Activated CD8-positive, alpha-beta T cell treated with anti-CD3 and anti-CD28 coated beads for 36 hours (primary cell): ENCODE measurements around the gene OPA1. TPM values are rescaled to one million over a fixed set of nuclear protein-coding genes. Genes with fewer than 3 reads are reported as not detected.

Experiments
- ATAC-seq: fragments of 200-7000 bp; cut with Tn5 transposase; one replicate; pipeline ENCODE4 v1.10.0; 2021; ENCODE audit warnings: mild to moderate bottlenecking, moderate library complexity
- CTCF ChIA-PET: fragments of 350-600 bp; sonication (Branson Sonifier 250); formaldehyde crosslinking; loops from one replicate; lab custom pipeline; 2021; ENCODE audit warnings: antibody characterized with exemption; lab: Charles Lee
- POLR2A ChIA-PET: fragments of 350-600 bp; sonication (Branson Sonifier 250); formaldehyde crosslinking; loops from one replicate; lab custom pipeline; 2021; ENCODE audit warnings: antibody characterized with exemption; lab: Charles Lee
- DNase-seq: peaks from one replicate; pipeline ENCODE4 v3.0.0-alpha.2; 2020
- H3K27ac Mint-ChIP-seq: one replicate; pipeline ENCODE4 v1.8.0; 2021; ENCODE audit warnings: mild to moderate bottlenecking, mixed read lengths
- H3K27me3 Mint-ChIP-seq: one replicate; pipeline ENCODE4 v1.8.0; 2021; ENCODE audit warnings: mixed read lengths
- H3K36me3 Mint-ChIP-seq: one replicate; pipeline ENCODE4 v1.8.0; 2021; ENCODE audit warnings: low read depth, mixed read lengths
- H3K4me1 Mint-ChIP-seq: one replicate; pipeline ENCODE4 v1.8.0; 2021; ENCODE audit warnings: low read depth, mixed read lengths
- H3K4me3 Mint-ChIP-seq: one replicate; pipeline ENCODE4 v1.8.0; 2021; ENCODE audit warnings: mild to moderate bottlenecking, moderate library complexity, mixed read lengths
- H3K9me3 Mint-ChIP-seq: one replicate; pipeline ENCODE4 v1.8.0; 2021; ENCODE audit warnings: mixed read lengths
- CTCF ChIP-seq: fragments of 200-600 bp; IDR thresholded peaks from one replicate; pipeline ENCODE4 v1.8.0; 2022; ENCODE audit warnings: antibody characterized with exemption, mild to moderate bottlenecking
- intact Hi-C: fragments of 100-400 bp; cut with micrococcal nuclease; formaldehyde crosslinking; loops from one replicate; pipeline ENCODE4 v1.10.0; 2022
- total RNA-seq, 2 experiments: library from RNA; stranded (reverse); gene quantifications; one replicate each; pipeline ENCODE4 v1.2.3, GENCODE V29; 2021

Gene OPA1
- total RNA-seq, 2 experiments from 2014 or later: 84.8 to 104 TPM

GRCh38 chr3:193569119-193569518, 23.9 kb upstream of the OPA1 start:
- Mint-ChIP-seq H3K9me3 (no peaks in the 10 kb centered on the region), H3K27ac (no peak overlapping the region), H3K4me1 (no peaks in the 10 kb centered on the region), H3K4me3 (no peak overlapping the region), H3K36me3 (no peaks in the 10 kb centered on the region), H3K27me3 (no peaks in the 10 kb centered on the region)
- ATAC-seq (no peak), DNase-seq (no peak)
- ChIA-PET CTCF (no interaction called here), POLR2A (no interaction called here)
- TF ChIP-seq CTCF: no peak
- intact Hi-C loops: no loop called here

- no peaks in the 10 kb centered on the region for H3K9me3 Mint-ChIP-seq
- H3K27me3 Mint-ChIP-seq: no peaks in the 10 kb centered on the region
- intact Hi-C loops: loop anchor here (2.0 to 10.0 kb wide), 2 partner anchors 112 to 528 kb away; no protein-coding TSS in a partner anchor
- no peak overlapping the region for H3K4me3 Mint-ChIP-seq
- peak; percentile 63 for DNase-seq
- H3K4me1 Mint-ChIP-seq: no peaks in the 10 kb centered on the region
- ATAC-seq: peak; percentile 73
- peak; percentile 78 for TF ChIP-seq CTCF
- H3K36me3 Mint-ChIP-seq: no peaks in the 10 kb centered on the region
- CTCF ChIA-PET: interaction anchor here (0.6 to 1.8 kb wide), 13 partner anchors 8 to 1096 kb away, joined by 3 to 9 read pairs (median 4); no protein-coding TSS in a partner anchor
- H3K27ac Mint-ChIP-seq: no peak overlapping the region
- POLR2A ChIA-PET: no interaction called here
Measured at GRCh38 chr3:193572426-193572908, 20.5 kb upstream of the OPA1 start.

GRCh38 chr3:193573403-193574191, 19.4 kb upstream of the OPA1 start:
- H3K36me3 Mint-ChIP-seq: no peaks in the 10 kb centered on the region
- H3K27me3 Mint-ChIP-seq: no peaks in the 10 kb centered on the region
- no peaks in the 10 kb centered on the region for H3K9me3 Mint-ChIP-seq
- ATAC-seq (no peak), DNase-seq (no peak)
- no peaks in the 10 kb centered on the region for H3K4me1 Mint-ChIP-seq
- H3K4me3 Mint-ChIP-seq: no peak overlapping the region
- POLR2A ChIA-PET: no interaction called here
- intact Hi-C loops: loop anchor here (2.0 to 10.0 kb wide), 2 partner anchors 113 to 529 kb away; no protein-coding TSS in a partner anchor
- CTCF ChIA-PET: interaction anchor here (0.6 to 1.8 kb wide), 7 partner anchors 19 to 1007 kb away, joined by 3 to 9 read pairs (median 5); no protein-coding TSS in a partner anchor
- TF ChIP-seq CTCF: no peak
- no peak overlapping the region for H3K27ac Mint-ChIP-seq

- ChIA-PET POLR2A (no interaction called here), CTCF (interaction anchor here (1.3 kb wide), 1 partner anchor 114 kb away, joined by 5 read pairs; no protein-coding TSS in a partner anchor)
- no peaks in the 10 kb centered on the region for H3K4me1 Mint-ChIP-seq
- no peaks in the 10 kb centered on the region for H3K27me3 Mint-ChIP-seq
- no peaks in the 10 kb centered on the region for H3K9me3 Mint-ChIP-seq
- H3K27ac Mint-ChIP-seq: no peak overlapping the region
- H3K36me3 Mint-ChIP-seq: no peaks in the 10 kb centered on the region
- H3K4me3 Mint-ChIP-seq: no peak overlapping the region
- intact Hi-C loops: loop anchor here (10.0 kb wide), 1 partner anchor 530 kb away; no protein-coding TSS in a partner anchor
- TF ChIP-seq CTCF: no peak
- DNase-seq (no peak), ATAC-seq (no peak)
Measured at GRCh38 chr3:193574488-193575070, 18.4 kb upstream of the OPA1 start.

GRCh38 chr3:193585530-193585929, 7.5 kb upstream of the OPA1 start:
- Mint-ChIP-seq H3K4me1 (no peaks in the 10 kb centered on the region), H3K9me3 (no peaks in the 10 kb centered on the region), H3K4me3 (no peak overlapping the region), H3K27ac (no peak overlapping the region), H3K27me3 (no peaks in the 10 kb centered on the region), H3K36me3 (no peaks in the 10 kb centered on the region)
- DNase-seq: no peak
- no peak for TF ChIP-seq CTCF
- ChIA-PET POLR2A (no interaction called here), CTCF (no interaction called here)
- no peak for ATAC-seq
- intact Hi-C loops: no loop called here
